Omental fat pad (tissue), 4 donors: ENCODE results near the gene CCDC66. TPM values are rescaled to one million over a fixed set of nuclear protein-coding genes. Genes with fewer than 3 reads are reported as not detected.

Source experiments
- ATAC-seq: fragments of 150-250 bp; one replicate; pipeline ENCODE4 v1.9.1; 2016; ENCODE audit warnings: mild to moderate bottlenecking, moderate library complexity; ENCODE audit not compliant: low FRiP score
- DNase-seq: peaks from one replicate; pipeline ENCODE4 v3.0.0-alpha.2; 2019; ENCODE audit warnings: low spot score
- total RNA-seq, 4 donors: library from RNA; depleted of rRNA; stranded (reverse); fragments of >200 nt; gene quantifications; one replicate each; pipeline ENCODE4 v1.1.0, GENCODE V29; 2016
- TF ChIP-seq, protein P1 (sequence below), 3 donors: fragments of 450-650 bp; IDR thresholded peaks; one replicate each; pipeline ENCODE4 v1.5.1; 2016 to 2017; ENCODE audit warnings: antibody characterized with exemption in 3 of 3, mild to moderate bottlenecking in 3 of 3, moderate library complexity in 2 of 3

CCDC66 gene
- total RNA-seq, 4 donors from 2014 or later = 20.0 to 39.1 (median 27.2) TPM

DNA sequence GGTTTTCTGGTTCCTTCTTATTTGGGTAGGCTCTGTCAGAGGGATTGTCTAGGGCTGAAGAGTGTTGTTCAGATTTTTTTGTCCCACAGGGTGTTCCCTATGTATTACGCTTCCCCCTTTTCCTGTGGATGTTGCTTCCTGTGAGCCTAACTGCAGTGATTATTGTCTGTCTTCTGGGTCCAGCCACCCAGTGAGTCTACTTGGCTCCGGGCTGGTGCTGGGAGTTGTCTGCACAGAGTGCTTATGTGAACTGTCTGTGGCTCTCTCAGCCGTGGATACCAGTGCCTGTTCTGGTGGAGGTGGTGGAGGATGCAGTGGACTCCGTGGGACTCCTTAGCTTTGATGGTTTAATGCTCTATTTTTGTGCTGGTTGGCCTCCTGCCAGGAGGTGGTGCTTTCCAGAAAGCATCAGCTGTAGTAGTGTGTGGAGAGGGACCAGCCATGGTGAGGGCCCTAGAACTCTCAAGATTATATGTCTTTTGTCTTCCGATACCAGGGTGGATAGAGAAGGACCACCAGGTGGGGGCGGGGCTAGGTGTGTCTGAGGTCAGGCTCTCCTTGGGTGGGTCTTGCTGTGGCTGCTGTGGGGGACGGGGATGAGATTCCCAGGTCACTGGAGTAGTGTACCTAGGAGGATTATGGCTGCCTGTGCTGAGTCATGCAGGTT, 53.8 kb downstream of the CCDC66 start:
- DNase-seq (no peak), ATAC-seq (no peak)
- TF ChIP-seq, protein P1, sequence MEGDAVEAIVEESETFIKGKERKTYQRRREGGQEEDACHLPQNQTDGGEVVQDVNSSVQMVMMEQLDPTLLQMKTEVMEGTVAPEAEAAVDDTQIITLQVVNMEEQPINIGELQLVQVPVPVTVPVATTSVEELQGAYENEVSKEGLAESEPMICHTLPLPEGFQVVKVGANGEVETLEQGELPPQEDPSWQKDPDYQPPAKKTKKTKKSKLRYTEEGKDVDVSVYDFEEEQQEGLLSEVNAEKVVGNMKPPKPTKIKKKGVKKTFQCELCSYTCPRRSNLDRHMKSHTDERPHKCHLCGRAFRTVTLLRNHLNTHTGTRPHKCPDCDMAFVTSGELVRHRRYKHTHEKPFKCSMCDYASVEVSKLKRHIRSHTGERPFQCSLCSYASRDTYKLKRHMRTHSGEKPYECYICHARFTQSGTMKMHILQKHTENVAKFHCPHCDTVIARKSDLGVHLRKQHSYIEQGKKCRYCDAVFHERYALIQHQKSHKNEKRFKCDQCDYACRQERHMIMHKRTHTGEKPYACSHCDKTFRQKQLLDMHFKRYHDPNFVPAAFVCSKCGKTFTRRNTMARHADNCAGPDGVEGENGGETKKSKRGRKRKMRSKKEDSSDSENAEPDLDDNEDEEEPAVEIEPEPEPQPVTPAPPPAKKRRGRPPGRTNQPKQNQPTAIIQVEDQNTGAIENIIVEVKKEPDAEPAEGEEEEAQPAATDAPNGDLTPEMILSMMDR (IDR thresholded peaks at IDR 0.05) = no peak

DNA sequence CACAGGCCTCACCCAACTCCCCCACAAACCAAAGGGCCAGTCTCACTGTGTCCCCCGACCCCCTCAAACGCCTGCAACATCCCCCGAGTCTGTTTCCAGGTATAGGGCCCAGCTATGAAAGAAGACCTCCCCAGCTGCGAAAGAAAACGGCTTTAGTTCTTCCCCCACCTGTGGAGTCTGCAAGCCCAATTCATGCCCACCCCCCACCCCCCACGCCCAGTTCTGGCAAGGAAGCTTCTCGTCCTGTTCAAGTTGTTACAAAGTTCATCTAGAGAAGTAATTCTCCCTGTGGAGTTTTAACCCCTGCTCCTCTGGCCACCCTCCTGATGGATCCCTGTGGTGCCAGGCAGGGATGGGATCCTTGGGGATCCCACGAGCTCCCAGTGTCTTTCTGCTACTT, 54.4 kb downstream of the CCDC66 start:
- TF ChIP-seq, protein P1 (IDR thresholded peaks at IDR 0.05) = no peak
- no peak for ATAC-seq

GRCh38 chr3:56612146-56612545, 55.2 kb downstream of the CCDC66 start:
- ATAC-seq = no peak

More for the DNA sequence above, 54.4 kb downstream of the CCDC66 start:
- DNase-seq = no peak

DNA sequence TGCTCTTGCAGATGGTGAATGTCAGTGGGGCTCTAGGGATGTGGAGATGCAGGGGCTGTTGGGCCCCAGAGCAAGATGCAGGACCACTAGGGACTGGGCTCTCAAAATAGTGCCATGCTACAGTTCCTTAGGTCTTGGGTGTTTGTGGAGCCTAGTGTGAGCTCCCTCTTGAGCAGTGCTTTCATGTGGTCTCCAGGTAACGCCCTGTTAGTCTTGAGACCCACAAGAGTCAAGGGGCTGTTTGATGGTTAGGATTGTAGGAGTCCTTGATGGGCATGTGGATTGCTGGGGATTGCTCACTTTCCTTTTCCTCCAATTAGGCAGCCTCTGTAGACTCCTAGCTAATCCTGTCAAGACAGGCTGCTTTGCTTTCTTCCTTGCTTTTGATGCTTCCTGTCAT, 56.0 kb downstream of the CCDC66 start:
- ATAC-seq = no peak
- DNase-seq = no peak
- TF ChIP-seq, protein P1 (IDR thresholded peaks at IDR 0.05) = no peak

More at GRCh38 chr3:56612146-56612545, 55.2 kb downstream of the CCDC66 start:
- DNase-seq = no peak
- TF ChIP-seq, protein P1 (IDR thresholded peaks at IDR 0.05) = no peak

DNA sequence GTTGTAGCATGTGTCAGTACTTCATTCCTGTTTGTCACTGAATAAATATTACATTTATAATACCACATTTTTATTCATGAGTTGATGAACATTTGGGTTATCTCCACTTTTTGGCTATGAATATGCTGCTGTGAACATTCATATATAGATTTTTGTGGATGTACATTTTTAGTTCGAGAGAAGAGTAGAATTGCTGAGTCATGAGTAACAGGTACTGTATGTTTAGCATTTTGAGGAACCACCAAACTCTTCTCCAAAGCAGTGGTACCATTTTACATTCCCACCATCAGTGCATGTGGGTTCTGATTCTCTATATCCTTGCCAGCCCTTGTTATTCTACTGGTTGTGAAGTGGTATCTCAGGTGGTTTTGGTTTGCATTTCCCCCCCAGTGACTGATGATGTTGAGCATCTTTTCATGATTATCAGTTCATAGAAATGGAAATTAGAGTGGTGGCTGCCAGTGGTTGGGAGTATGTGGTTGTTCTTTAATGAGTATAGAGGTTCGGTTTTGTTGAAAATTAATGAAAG, 59.6 kb downstream of the CCDC66 start:
- ATAC-seq = no peak
- TF ChIP-seq, protein P1 (IDR thresholded peaks at IDR 0.05) = no peak
- DNase-seq = no peak

GRCh38 chr3:56620371-56620770, 63.4 kb downstream of the CCDC66 start:
- TF ChIP-seq, protein P1 (IDR thresholded peaks at IDR 0.05) = no peak
- DNase-seq (no peak), ATAC-seq (no peak)

GRCh38 chr3:56621681-56622080, 64.7 kb downstream of the CCDC66 start:
- DNase-seq (no peak), ATAC-seq (no peak)
- TF ChIP-seq, protein P1 (IDR thresholded peaks at IDR 0.05) = no peak
